Measurements from ENCODE around the gene EPAS1. TPM values are rescaled to one million over a fixed set of nuclear protein-coding genes. Genes with fewer than 3 reads are reported as not detected.

The EPAS1 gene
- total RNA-seq, 1 donor from 2014 or later: 4.4 TPM

DNA sequence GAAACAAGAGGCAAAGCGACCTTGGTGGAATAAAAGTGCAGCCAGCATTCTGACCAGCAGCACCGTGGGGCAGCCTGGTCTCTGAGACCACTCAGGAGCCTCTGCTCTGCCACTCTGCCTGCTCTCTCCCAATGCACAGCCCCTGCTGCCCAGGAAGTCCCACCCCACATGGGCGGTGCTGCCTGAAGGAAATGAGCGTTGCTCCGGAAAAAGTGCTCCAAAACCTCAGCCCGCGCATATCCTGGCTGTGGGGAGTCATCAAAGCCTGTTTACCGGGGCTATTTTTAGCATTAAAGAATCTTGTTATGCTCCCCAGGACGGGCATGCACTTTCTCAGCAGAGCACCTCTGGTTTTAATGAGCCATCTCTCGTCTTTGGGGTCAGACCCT lies 54.5 kb downstream of the EPAS1 start:
- H3K36me3 Mint-ChIP-seq: no peaks in the 10 kb centered on the region
- TF ChIP-seq, protein P1, sequence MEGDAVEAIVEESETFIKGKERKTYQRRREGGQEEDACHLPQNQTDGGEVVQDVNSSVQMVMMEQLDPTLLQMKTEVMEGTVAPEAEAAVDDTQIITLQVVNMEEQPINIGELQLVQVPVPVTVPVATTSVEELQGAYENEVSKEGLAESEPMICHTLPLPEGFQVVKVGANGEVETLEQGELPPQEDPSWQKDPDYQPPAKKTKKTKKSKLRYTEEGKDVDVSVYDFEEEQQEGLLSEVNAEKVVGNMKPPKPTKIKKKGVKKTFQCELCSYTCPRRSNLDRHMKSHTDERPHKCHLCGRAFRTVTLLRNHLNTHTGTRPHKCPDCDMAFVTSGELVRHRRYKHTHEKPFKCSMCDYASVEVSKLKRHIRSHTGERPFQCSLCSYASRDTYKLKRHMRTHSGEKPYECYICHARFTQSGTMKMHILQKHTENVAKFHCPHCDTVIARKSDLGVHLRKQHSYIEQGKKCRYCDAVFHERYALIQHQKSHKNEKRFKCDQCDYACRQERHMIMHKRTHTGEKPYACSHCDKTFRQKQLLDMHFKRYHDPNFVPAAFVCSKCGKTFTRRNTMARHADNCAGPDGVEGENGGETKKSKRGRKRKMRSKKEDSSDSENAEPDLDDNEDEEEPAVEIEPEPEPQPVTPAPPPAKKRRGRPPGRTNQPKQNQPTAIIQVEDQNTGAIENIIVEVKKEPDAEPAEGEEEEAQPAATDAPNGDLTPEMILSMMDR (IDR thresholded peaks at IDR 0.05; ENCODE audit: unreplicated experiment): no peak
- H3K27me3 Mint-ChIP-seq (ENCODE audit: low read depth): no peaks in the 10 kb centered on the region
- no peaks in the 10 kb centered on the region for H3K4me1 Mint-ChIP-seq
- no peak overlapping the region for H3K4me3 Mint-ChIP-seq
- H3K9me3 Mint-ChIP-seq: no peaks in the 10 kb centered on the region
- no peak for DNase-seq (ENCODE audit: low spot score in 2 of 2, unreplicated experiment in 2 of 2)
- no peak overlapping the region for H3K27ac Mint-ChIP-seq

DNA sequence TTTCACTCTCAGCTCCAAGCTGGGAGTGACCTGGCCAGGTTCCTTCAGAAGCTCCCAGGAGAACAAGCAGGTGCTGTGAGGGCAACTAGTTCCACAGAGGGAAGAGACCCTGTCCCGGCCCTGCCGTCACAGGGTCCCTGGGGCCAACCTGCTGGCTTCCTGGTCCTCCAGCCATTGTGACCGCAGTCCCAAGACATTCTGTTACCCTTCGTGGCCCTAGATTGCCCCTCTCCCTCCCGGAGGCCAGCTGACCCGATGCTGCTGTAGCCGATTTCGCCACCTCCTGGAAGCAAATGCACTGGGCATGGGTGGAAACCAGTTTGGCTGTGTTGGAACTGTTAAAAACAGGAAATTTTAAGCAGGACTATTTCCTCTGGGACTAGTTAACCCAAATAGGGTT lies 55.4 kb downstream of the EPAS1 start:
- Mint-ChIP-seq H3K4me1 (no peaks in the 10 kb centered on the region), H3K4me3 (no peak overlapping the region), H3K9me3 (no peaks in the 10 kb centered on the region), H3K27me3 (ENCODE audit: low read depth) (no peaks in the 10 kb centered on the region), H3K36me3 (no peaks in the 10 kb centered on the region), H3K27ac (no peak overlapping the region)
- no peak for DNase-seq (ENCODE audit: low spot score in 2 of 2, unreplicated experiment in 2 of 2)
- TF ChIP-seq, protein P1 (IDR thresholded peaks at IDR 0.05; ENCODE audit: unreplicated experiment): no peak

DNA sequence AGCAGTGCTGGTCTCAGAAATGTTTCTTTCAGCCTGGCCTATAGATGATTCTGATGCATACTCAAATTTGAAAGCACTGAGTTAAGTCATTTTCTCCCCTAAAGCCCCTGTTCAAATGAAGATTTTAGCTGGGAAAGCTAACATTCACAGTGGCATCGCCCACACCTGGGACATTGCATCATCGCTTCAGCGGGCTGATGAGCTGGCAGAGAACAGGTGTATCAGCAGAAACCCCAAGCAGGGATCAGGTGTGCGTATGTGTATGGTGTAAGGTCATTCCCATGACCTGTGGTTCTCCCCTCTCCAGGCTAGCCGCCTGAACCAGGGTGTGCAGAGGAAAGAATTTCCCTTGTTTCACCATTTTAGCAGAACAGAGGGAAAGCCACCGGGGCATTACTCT lies 56.3 kb downstream of the EPAS1 start:
- H3K4me1 Mint-ChIP-seq: no peaks in the 10 kb centered on the region
- TF ChIP-seq, protein P1 (IDR thresholded peaks at IDR 0.05; ENCODE audit: unreplicated experiment): no peak
- no peaks in the 10 kb centered on the region for H3K27me3 Mint-ChIP-seq (ENCODE audit: low read depth)
- no peaks in the 10 kb centered on the region for H3K9me3 Mint-ChIP-seq
- no peak overlapping the region for H3K27ac Mint-ChIP-seq
- H3K36me3 Mint-ChIP-seq: no peaks in the 10 kb centered on the region
- DNase-seq (ENCODE audit: low spot score in 2 of 2, unreplicated experiment in 2 of 2): no peak
- H3K4me3 Mint-ChIP-seq: no peak overlapping the region

DNA sequence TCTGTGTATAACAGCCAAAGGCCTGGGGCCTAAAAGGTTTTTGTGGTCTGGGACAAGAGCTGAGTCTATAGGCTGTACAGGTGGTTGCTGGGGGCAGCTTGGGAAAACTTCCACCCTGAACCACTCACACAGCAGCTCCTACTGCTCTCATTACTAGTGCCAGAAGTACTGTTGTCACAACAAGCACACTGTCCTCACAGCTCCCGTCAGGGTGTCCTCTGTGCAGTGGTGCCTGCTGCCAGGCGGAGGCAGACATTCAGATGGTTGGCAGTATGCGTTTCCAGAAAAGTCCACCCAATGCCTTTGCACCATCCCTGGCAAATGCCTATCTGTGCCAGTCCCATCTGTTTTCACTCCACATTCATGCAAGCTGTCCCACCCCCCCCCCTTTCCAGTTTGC lies 58.5 kb downstream of the EPAS1 start:
- Mint-ChIP-seq H3K9me3 (no peaks in the 10 kb centered on the region), H3K4me1 (no peaks in the 10 kb centered on the region), H3K27ac (no peak overlapping the region), H3K36me3 (peaks cover 3% of the 10 kb centered on the region), H3K4me3 (no peak overlapping the region), H3K27me3 (ENCODE audit: low read depth) (no peaks in the 10 kb centered on the region)
- TF ChIP-seq, protein P1 (IDR thresholded peaks at IDR 0.05; ENCODE audit: unreplicated experiment): no peak
- no peak for DNase-seq (ENCODE audit: low spot score in 2 of 2, unreplicated experiment in 2 of 2)

DNA sequence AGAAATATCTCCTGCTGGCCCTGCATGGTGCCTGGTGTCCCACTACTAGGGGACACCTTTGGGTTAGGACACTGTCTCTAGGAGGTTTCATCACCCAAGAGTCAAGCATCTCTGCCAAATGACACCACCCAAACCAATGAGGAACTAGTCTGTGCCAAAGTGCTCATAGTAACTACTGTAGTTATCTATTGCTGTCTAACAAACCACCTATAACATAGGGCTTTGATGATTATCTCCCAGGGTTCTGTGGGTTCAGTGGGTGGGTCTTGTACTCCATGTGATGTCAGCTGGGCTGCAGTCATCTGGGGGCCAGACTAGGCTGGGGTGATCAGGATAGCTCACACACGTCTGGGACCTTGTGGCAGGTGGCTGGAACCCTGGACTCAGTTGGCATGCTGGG lies 59.8 kb downstream of the EPAS1 start:
- no peak for DNase-seq (ENCODE audit: low spot score in 2 of 2, unreplicated experiment in 2 of 2)
- H3K27ac Mint-ChIP-seq: no peak overlapping the region
- TF ChIP-seq, protein P1 (IDR thresholded peaks at IDR 0.05; ENCODE audit: unreplicated experiment): no peak
- H3K4me3 Mint-ChIP-seq: no peak overlapping the region
- no peaks in the 10 kb centered on the region for H3K27me3 Mint-ChIP-seq (ENCODE audit: low read depth)
- no peaks in the 10 kb centered on the region for H3K9me3 Mint-ChIP-seq
- H3K36me3 Mint-ChIP-seq: peaks cover 3% of the 10 kb centered on the region
- H3K4me1 Mint-ChIP-seq: no peaks in the 10 kb centered on the region

DNA sequence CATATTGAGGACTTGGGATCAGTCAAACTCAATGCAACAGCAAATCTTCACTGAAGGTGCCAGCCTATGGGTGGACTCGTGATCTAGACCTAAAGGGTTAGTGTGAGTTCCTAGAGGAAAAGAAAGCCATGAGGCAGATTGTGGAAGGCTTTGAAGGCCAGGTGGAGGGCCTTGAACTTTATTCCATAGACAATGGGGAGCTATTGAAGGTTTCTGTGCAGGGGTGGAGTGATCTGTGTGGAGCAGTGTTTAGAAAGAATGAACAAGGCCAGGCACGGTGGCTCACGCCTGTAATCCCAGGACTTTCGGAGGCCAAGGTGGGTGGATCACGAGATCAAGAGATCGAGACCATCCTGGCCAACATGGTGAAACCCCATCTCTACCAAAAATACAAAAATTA lies 61.5 kb downstream of the EPAS1 start:
- Mint-ChIP-seq H3K36me3 (peaks cover 3% of the 10 kb centered on the region), H3K9me3 (no peaks in the 10 kb centered on the region), H3K4me3 (no peak overlapping the region), H3K27ac (no peak overlapping the region), H3K27me3 (ENCODE audit: low read depth) (no peaks in the 10 kb centered on the region), H3K4me1 (no peaks in the 10 kb centered on the region)
- no peak for DNase-seq (ENCODE audit: low spot score in 2 of 2, unreplicated experiment in 2 of 2)
- TF ChIP-seq, protein P1 (IDR thresholded peaks at IDR 0.05; ENCODE audit: unreplicated experiment): no peak

All from mesothelial cell of epicardium (in vitro differentiated cells).